ENCODE measurements around the gene VSTM5. TPM values are rescaled to one million over a fixed set of nuclear protein-coding genes. Genes with fewer than 3 reads are reported as not detected.

Gene VSTM5
- total RNA-seq, 1 donor from 2014 or later = not detected

DNA sequence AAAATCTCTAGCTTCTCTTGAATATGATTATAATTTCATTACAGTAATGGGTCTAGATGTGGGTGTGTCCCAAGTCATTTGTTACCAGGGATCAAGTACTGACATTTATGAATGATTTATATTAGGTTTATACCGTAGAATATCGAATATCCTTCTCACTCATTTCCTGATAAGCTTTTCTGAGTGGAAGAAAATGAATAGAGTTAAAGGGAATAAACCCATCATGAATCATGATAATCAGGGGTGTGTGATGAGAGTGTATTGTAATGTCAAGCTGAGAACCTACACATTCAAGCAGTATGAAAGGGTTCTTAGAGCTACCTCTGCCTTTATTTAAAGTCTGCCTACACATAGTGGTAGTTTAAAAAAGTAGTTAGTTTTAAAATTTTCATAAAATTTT lies 49.1 kb downstream of the VSTM5 start:
- TF ChIP-seq POLR2A (IDR thresholded peaks at IDR 0.05) (no peak), POLR2AphosphoS5 (IDR thresholded peaks at IDR 0.05; ENCODE audit: insufficient read depth in 1 of 2, low read depth in 1 of 2) (no peak)
- Histone ChIP-seq H3K4me1 (no peaks in the 10 kb centered on the region), H3K4me3 (no peak overlapping the region), H3K27ac (no peak overlapping the region), H3K9me3 (no peaks in the 10 kb centered on the region), H3K36me3 (peaks cover 0 to 74% of the 10 kb centered on the region in 2 donors), H3K27me3 (no peaks in the 10 kb centered on the region)
- no peak for DNase-seq (ENCODE audit: extremely low spot score in 2 of 2)
- intact Hi-C loops (cut with DNase I) = no loop called here

DNA sequence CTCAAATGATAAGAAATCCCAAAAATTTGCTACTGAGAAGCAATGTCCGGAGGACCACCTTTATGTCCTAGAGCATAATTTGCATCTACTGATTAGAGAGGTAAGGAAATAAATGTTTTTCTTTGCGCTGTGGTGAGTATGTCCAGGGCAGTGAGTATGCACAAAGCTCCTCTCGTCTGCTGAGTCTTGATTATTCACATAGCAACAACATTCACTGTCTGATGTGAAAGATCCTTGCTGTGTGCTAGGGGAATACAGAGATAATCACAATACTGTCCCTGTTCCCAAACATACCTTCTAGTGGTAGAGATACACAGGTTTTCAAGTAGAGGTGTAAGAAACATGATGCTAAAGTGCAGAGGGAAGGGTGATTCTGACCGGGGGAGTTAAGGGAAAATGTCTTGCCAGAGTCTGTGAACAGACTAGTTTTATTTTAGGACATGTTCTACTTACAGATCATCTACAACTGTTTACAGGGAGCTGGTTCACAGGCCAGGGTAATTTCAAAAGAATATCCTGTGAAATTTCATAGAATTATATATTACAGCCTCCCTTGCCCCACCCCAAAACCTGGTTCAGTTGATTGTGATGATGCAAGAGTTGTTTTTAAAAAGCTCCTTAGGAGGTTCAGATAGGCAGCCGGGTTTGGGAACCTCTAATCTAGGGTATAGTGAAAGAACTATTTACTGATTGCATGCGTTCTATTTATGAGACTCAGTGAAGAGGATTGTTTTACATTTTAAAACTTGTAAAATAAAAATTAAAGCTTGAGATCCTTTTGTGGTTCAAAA lies 53.8 kb downstream of the VSTM5 start:
- TF ChIP-seq POLR2A (IDR thresholded peaks at IDR 0.05) (no peak), POLR2AphosphoS5 (IDR thresholded peaks at IDR 0.05; ENCODE audit: insufficient read depth in 1 of 2, low read depth in 1 of 2) (no peak)
- TF ChIP-seq, protein P1, sequence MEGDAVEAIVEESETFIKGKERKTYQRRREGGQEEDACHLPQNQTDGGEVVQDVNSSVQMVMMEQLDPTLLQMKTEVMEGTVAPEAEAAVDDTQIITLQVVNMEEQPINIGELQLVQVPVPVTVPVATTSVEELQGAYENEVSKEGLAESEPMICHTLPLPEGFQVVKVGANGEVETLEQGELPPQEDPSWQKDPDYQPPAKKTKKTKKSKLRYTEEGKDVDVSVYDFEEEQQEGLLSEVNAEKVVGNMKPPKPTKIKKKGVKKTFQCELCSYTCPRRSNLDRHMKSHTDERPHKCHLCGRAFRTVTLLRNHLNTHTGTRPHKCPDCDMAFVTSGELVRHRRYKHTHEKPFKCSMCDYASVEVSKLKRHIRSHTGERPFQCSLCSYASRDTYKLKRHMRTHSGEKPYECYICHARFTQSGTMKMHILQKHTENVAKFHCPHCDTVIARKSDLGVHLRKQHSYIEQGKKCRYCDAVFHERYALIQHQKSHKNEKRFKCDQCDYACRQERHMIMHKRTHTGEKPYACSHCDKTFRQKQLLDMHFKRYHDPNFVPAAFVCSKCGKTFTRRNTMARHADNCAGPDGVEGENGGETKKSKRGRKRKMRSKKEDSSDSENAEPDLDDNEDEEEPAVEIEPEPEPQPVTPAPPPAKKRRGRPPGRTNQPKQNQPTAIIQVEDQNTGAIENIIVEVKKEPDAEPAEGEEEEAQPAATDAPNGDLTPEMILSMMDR (IDR thresholded peaks at IDR 0.05) = no peak
- H3K27ac ChIP-seq = no peak overlapping the region
- no peaks in the 10 kb centered on the region for H3K27me3 ChIP-seq
- no peaks in the 10 kb centered on the region for H3K9me3 ChIP-seq
- intact Hi-C loops (cut with DNase I) = no loop called here
- peaks cover 0 to 79% of the 10 kb centered on the region in 2 donors for H3K36me3 ChIP-seq
- H3K4me3 ChIP-seq = no peak overlapping the region
- H3K4me1 ChIP-seq = no peaks in the 10 kb centered on the region
- no peak for DNase-seq (ENCODE audit: extremely low spot score in 2 of 2)

DNA sequence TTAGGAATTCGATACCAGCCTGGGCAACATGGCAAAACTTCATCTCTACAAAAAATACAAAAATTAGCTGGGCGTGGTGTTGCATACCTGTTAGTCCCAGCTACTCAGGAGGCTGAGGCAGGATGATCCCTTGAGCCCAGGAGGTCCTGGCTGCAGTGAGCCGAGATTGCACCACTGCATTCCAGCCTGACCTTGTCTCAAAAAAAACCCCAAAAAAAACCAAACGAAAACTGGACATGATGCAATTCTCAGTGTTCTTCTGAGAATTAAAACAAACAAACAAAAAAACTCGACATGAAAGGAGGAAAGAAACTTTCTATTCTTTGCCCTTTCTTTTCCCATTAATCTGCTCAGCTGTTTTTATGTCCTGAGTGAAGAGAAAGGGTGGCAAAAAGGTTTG lies 58.9 kb downstream of the VSTM5 start:
- DNase-seq (ENCODE audit: extremely low spot score in 2 of 2) = no peak
- intact Hi-C loops (cut with DNase I) = no loop called here
- peaks cover 0 to 63% of the 10 kb centered on the region in 2 donors for H3K36me3 ChIP-seq
- peaks cover 25% of the 10 kb centered on the region for H3K4me1 ChIP-seq
- no peak overlapping the region for H3K4me3 ChIP-seq
- TF ChIP-seq POLR2AphosphoS5 (IDR thresholded peaks at IDR 0.05; ENCODE audit: insufficient read depth in 1 of 2, low read depth in 1 of 2) = no peak
- TF ChIP-seq, protein P1 (IDR thresholded peaks at IDR 0.05) = no peak
- TF ChIP-seq POLR2A (IDR thresholded peaks at IDR 0.05) = no peak
- H3K27ac ChIP-seq = no peak overlapping the region
- H3K9me3 ChIP-seq = no peaks in the 10 kb centered on the region
- no peaks in the 10 kb centered on the region for H3K27me3 ChIP-seq

DNA sequence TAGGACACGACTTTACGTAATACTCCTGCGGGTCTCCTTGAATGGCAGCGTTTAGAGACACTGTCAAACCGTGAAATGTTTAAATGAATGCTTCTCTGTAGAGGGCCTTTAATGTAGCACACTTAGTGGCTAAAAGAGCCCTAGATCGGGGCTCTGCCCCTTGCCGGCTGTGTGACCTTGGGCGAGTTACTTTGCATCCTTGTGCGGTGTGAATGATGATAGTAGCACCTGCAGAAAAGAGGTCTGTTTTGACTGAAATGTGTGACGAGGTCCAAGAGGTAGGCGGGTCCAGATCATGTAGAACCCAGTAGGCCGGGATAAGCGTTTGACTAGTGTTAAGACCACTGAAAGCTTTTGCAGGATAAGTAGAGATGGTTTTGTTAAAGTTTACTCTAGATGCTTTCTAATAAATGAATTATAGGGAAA lies 65.5 kb downstream of the VSTM5 start:
- intact Hi-C loops (cut with DNase I) = no loop called here
- DNase-seq (ENCODE audit: extremely low spot score in 2 of 2) = no peak
- H3K36me3 ChIP-seq = peaks cover 0 to 12% of the 10 kb centered on the region in 2 donors

DNA sequence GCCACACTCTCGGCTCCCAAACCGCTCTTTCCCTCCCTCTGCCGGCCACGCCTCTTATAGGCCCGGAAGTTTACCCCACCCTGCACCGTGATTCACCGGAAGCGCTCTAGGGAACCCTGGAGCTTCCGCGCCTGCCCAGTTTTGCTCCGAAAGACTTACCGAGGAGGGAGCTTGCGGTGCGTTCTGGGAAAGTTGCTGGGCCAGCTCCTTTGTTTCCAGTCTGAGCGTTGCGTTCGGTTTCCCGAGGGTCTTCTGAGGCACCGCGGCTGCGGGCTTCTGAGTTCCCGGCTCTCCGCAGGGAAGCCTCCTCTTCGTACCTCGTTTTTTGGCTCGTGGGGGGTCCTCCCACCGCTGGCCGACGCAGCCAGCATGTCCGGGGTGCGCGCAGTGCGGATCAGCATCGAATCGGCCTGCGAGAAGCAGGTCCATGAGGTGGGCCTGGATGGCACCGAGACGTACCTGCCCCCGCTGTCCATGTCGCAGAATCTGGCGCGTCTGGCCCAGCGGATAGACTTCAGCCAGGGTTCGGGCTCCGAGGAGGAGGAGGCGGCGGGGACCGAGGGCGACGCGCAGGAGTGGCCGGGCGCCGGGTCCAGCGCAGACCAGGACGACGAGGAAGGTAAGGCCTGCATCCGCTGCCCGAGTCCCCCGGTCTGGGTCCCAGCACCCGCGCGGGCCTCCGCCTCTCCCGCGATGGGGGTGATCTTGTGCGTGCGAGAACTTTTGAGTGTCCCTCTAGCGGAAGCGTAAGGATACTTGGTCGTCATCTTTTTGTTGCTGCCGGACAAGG lies 66.1 kb downstream of the VSTM5 start, which contains the start of gene MED17:
MED17 (plus strand) TSS at position 138 of the 790 bp plus-strand sequence; CDS start at position 370, 232 bp downstream.
- H3K4me1 ChIP-seq = peaks cover 42% of the 10 kb centered on the region
- H3K36me3 ChIP-seq = peaks cover 0 to 6% of the 10 kb centered on the region in 2 donors
- intact Hi-C loops (cut with DNase I) = no loop called here

More for the DNA sequence above, 65.5 kb downstream of the VSTM5 start:
- Histone ChIP-seq H3K27ac (peak overlapping the region; percentile 89), H3K4me3 (peak overlapping the region; percentile 90 to 99), H3K27me3 (no peaks in the 10 kb centered on the region), H3K9me3 (no peaks in the 10 kb centered on the region), H3K4me1 (peaks cover 42% of the 10 kb centered on the region)
- TF ChIP-seq POLR2AphosphoS5 (IDR thresholded peaks at IDR 0.05; ENCODE audit: insufficient read depth in 1 of 2, low read depth in 1 of 2) = no peak
- TF ChIP-seq, protein P1 (IDR thresholded peaks at IDR 0.05) = no peak
- TF ChIP-seq POLR2A (IDR thresholded peaks at IDR 0.05) = no peak

More for the DNA sequence above, 66.1 kb downstream of the VSTM5 start, which contains the start of gene MED17:
- peak in 1 of 2 donors; percentile 86 for TF ChIP-seq POLR2A (IDR thresholded peaks at IDR 0.05)
- TF ChIP-seq, protein P1 (IDR thresholded peaks at IDR 0.05) = peak in 1 of 3 experiments; percentile 30
- peak; percentile 97 to 98 for TF ChIP-seq POLR2AphosphoS5 (IDR thresholded peaks at IDR 0.05; ENCODE audit: insufficient read depth in 1 of 2, low read depth in 1 of 2)
- Histone ChIP-seq H3K27me3 (no peaks in the 10 kb centered on the region), H3K4me3 (peak within 1 kb of the TSS; percentile 90 to 99), H3K27ac (peak within 1 kb of the TSS; percentile 89), H3K9me3 (no peaks in the 10 kb centered on the region)
- DNase-seq (ENCODE audit: extremely low spot score in 2 of 2) = peak in 1 of 2 donors; percentile 94

Data from vagina (tissue), 2 donors.